Measurements from ENCODE around the gene SLC41A1.

The SLC41A1 gene

GRCh38 chr1:205817988-205818387 is 5.0 kb upstream of the SLC41A1 start:
- H2AFZ ChIP-seq (ENCODE audit: low read depth, low read length) = no peak overlapping the region
- no peak overlapping the region for H3K4ac ChIP-seq (ENCODE audit: low read depth in 1 of 2, low read length in 2 of 2)
- H3K14ac ChIP-seq (ENCODE audit: low read length in 2 of 2) = no peak overlapping the region
- no peak overlapping the region for H4K91ac ChIP-seq (ENCODE audit: low read length)
- H3K36me3 ChIP-seq (ENCODE audit: control insufficient read depth in 1 of 2, insufficient read depth in 2 of 2, low read depth in 1 of 2, low read length in 2 of 2) = no peaks in the 10 kb centered on the region
- no peak overlapping the region for H2AK5ac ChIP-seq (ENCODE audit: low read length, severe bottlenecking)
- no peak overlapping the region for H3K9ac ChIP-seq (ENCODE audit: low read length)
- no peak for DNase-seq
- no peak overlapping the region for H2BK12ac ChIP-seq (ENCODE audit: low read length in 2 of 2)
- peaks cover 3% of the 10 kb centered on the region for H3K79me1 ChIP-seq (replicated peaks; ENCODE audit: low read length, poor library complexity, severe bottlenecking)
- no peak overlapping the region for H2BK120ac ChIP-seq (ENCODE audit: low read depth, low read length)
- no peak overlapping the region for H3K27ac ChIP-seq (ENCODE audit: low read length, poor library complexity, severe bottlenecking)
- peaks cover 0 to 6% of the 10 kb centered on the region in 2 experiments for H3K27me3 ChIP-seq (ENCODE audit: control insufficient read depth in 1 of 2, insufficient read depth in 1 of 2, low read length in 2 of 2)
- peaks cover 5% of the 10 kb centered on the region for H3K4me1 ChIP-seq (ENCODE audit: control insufficient read depth, insufficient read depth, low read depth, low read length)
- H3K4me2 ChIP-seq (ENCODE audit: low read length, poor library complexity, severe bottlenecking) = no peak overlapping the region
- H3K4me3 ChIP-seq (ENCODE audit: insufficient read depth in 1 of 2, low read depth in 1 of 2, low read length in 2 of 2) = no peak overlapping the region
- 94% methylated on average over 3 of the region's 3 CpGs for WGBS
- no peak overlapping the region for H3K23ac ChIP-seq (ENCODE audit: low read length in 2 of 2)
- H2BK5ac ChIP-seq (ENCODE audit: low read depth, low read length, poor library complexity, severe bottlenecking) = no peak overlapping the region
- no peak overlapping the region for H3K18ac ChIP-seq (ENCODE audit: low read depth in 1 of 2, low read length in 2 of 2)
- no peak overlapping the region for H2BK15ac ChIP-seq (ENCODE audit: low read depth, poor library complexity, severe bottlenecking)
- no peaks in the 10 kb centered on the region for H3K9me3 ChIP-seq (ENCODE audit: control insufficient read depth, low read length)
- H4K8ac ChIP-seq (ENCODE audit: low read length) = no peak overlapping the region

GRCh38 chr1:205817364-205817763 is 4.4 kb upstream of the SLC41A1 start:
- Histone ChIP-seq H2BK15ac (ENCODE audit: low read depth, poor library complexity, severe bottlenecking) (no peak overlapping the region), H4K91ac (ENCODE audit: low read length) (no peak overlapping the region), H2BK5ac (ENCODE audit: low read depth, low read length, poor library complexity, severe bottlenecking) (no peak overlapping the region), H3K23ac (ENCODE audit: low read length in 2 of 2) (no peak overlapping the region), H3K4ac (ENCODE audit: low read depth in 1 of 2, low read length in 2 of 2) (no peak overlapping the region), H3K14ac (ENCODE audit: low read length in 2 of 2) (no peak overlapping the region), H3K4me3 (ENCODE audit: insufficient read depth in 1 of 2, low read depth in 1 of 2, low read length in 2 of 2) (no peak overlapping the region), H3K4me2 (ENCODE audit: low read length, poor library complexity, severe bottlenecking) (no peak overlapping the region), H4K8ac (ENCODE audit: low read length) (no peak overlapping the region), H3K4me1 (ENCODE audit: control insufficient read depth, insufficient read depth, low read depth, low read length) (peaks cover 5% of the 10 kb centered on the region), H2BK12ac (ENCODE audit: low read length in 2 of 2) (no peak overlapping the region), H3K27me3 (ENCODE audit: control insufficient read depth in 1 of 2, insufficient read depth in 1 of 2, low read length in 2 of 2) (peaks cover 0 to 6% of the 10 kb centered on the region in 2 experiments), H3K18ac (ENCODE audit: low read depth in 1 of 2, low read length in 2 of 2) (no peak overlapping the region), H2BK120ac (ENCODE audit: low read depth, low read length) (no peak overlapping the region), H3K27ac (ENCODE audit: low read length, poor library complexity, severe bottlenecking) (no peak overlapping the region), H3K9ac (ENCODE audit: low read length) (no peak overlapping the region), H2AK5ac (ENCODE audit: low read length, severe bottlenecking) (no peak overlapping the region), H2AFZ (ENCODE audit: low read depth, low read length) (no peak overlapping the region), H3K79me1 (replicated peaks; ENCODE audit: low read length, poor library complexity, severe bottlenecking) (peaks cover 3% of the 10 kb centered on the region), H3K36me3 (ENCODE audit: control insufficient read depth in 1 of 2, insufficient read depth in 2 of 2, low read depth in 1 of 2, low read length in 2 of 2) (no peaks in the 10 kb centered on the region), H3K9me3 (ENCODE audit: control insufficient read depth, low read length) (no peaks in the 10 kb centered on the region)
- DNase-seq = no peak
- 20% methylated on average over 1 of the region's 3 CpGs for WGBS

- no peak overlapping the region for H2BK5ac ChIP-seq (ENCODE audit: low read depth, low read length, poor library complexity, severe bottlenecking)
- no peak overlapping the region for H2BK120ac ChIP-seq (ENCODE audit: low read depth, low read length)
- H2AFZ ChIP-seq (ENCODE audit: low read depth, low read length) = peak overlapping the region; percentile 98
- peak overlapping the region in 1 of 2 experiments; percentile 67 for H3K18ac ChIP-seq (ENCODE audit: low read depth in 1 of 2, low read length in 2 of 2)
- no peak overlapping the region for H4K91ac ChIP-seq (ENCODE audit: low read length)
- peaks cover 26% of the 10 kb centered on the region for H3K79me1 ChIP-seq (replicated peaks; ENCODE audit: low read length, poor library complexity, severe bottlenecking)
- WGBS = 8% methylated on average over 13 of the region's 14 CpGs
- H3K27ac ChIP-seq (ENCODE audit: low read length, poor library complexity, severe bottlenecking) = no peak overlapping the region
- H4K8ac ChIP-seq (ENCODE audit: low read length) = peak overlapping the region; percentile 45
- peak overlapping the region in 1 of 2 experiments; percentile 15 for H2BK12ac ChIP-seq (ENCODE audit: low read length in 2 of 2)
- H3K4me1 ChIP-seq (ENCODE audit: control insufficient read depth, insufficient read depth, low read depth, low read length) = peaks cover 14% of the 10 kb centered on the region
- no peak overlapping the region for H3K4ac ChIP-seq (ENCODE audit: low read depth in 1 of 2, low read length in 2 of 2)
- no peak overlapping the region for H2AK5ac ChIP-seq (ENCODE audit: low read length, severe bottlenecking)
- H3K27me3 ChIP-seq (ENCODE audit: control insufficient read depth in 1 of 2, insufficient read depth in 1 of 2, low read length in 2 of 2) = peaks cover 0 to 6% of the 10 kb centered on the region in 2 experiments
- no peak overlapping the region for H2BK15ac ChIP-seq (ENCODE audit: low read depth, poor library complexity, severe bottlenecking)
- no peaks in the 10 kb centered on the region for H3K9me3 ChIP-seq (ENCODE audit: control insufficient read depth, low read length)
- H3K9ac ChIP-seq (ENCODE audit: low read length) = peak overlapping the region; percentile 86
- H3K4me3 ChIP-seq (ENCODE audit: insufficient read depth in 1 of 2, low read depth in 1 of 2, low read length in 2 of 2) = peak overlapping the region; percentile 81 to 91
- no peak overlapping the region for H3K23ac ChIP-seq (ENCODE audit: low read length in 2 of 2)
- H3K36me3 ChIP-seq (ENCODE audit: control insufficient read depth in 1 of 2, insufficient read depth in 2 of 2, low read depth in 1 of 2, low read length in 2 of 2) = peaks cover 12 to 17% of the 10 kb centered on the region in 2 experiments
- H3K4me2 ChIP-seq (ENCODE audit: low read length, poor library complexity, severe bottlenecking) = peak overlapping the region; percentile 81
- no peak for DNase-seq
- H3K14ac ChIP-seq (ENCODE audit: low read length in 2 of 2) = no peak overlapping the region
These were observed 709 bp upstream of the SLC41A1 start for GRCh38 chr1:205813755-205814058.

GRCh38 chr1:205812271-205812877 is 624 bp downstream of the SLC41A1 start:
- Histone ChIP-seq H3K23ac (ENCODE audit: low read length in 2 of 2) (peak overlapping the region in 1 of 2 experiments; percentile 56), H3K27me3 (ENCODE audit: control insufficient read depth in 1 of 2, insufficient read depth in 1 of 2, low read length in 2 of 2) (peaks cover 0 to 3% of the 10 kb centered on the region in 2 experiments), H4K8ac (ENCODE audit: low read length) (no peak overlapping the region), H3K27ac (ENCODE audit: low read length, poor library complexity, severe bottlenecking) (no peak overlapping the region), H2BK120ac (ENCODE audit: low read depth, low read length) (peak overlapping the region; percentile 50), H3K9me3 (ENCODE audit: control insufficient read depth, low read length) (no peaks in the 10 kb centered on the region), H3K4me3 (ENCODE audit: insufficient read depth in 1 of 2, low read depth in 1 of 2, low read length in 2 of 2) (peak overlapping the region; percentile 81 to 91), H3K79me1 (replicated peaks; ENCODE audit: low read length, poor library complexity, severe bottlenecking) (peaks cover 31% of the 10 kb centered on the region), H3K18ac (ENCODE audit: low read depth in 1 of 2, low read length in 2 of 2) (peak overlapping the region; percentile 70 to 95), H2BK12ac (ENCODE audit: low read length in 2 of 2) (no peak overlapping the region), H3K9ac (ENCODE audit: low read length) (peak overlapping the region; percentile 86), H2AK5ac (ENCODE audit: low read length, severe bottlenecking) (no peak overlapping the region), H3K4me1 (ENCODE audit: control insufficient read depth, insufficient read depth, low read depth, low read length) (peaks cover 16% of the 10 kb centered on the region), H3K4me2 (ENCODE audit: low read length, poor library complexity, severe bottlenecking) (peak overlapping the region; percentile 78), H2BK15ac (ENCODE audit: low read depth, poor library complexity, severe bottlenecking) (no peak overlapping the region), H3K14ac (ENCODE audit: low read length in 2 of 2) (no peak overlapping the region), H2AFZ (ENCODE audit: low read depth, low read length) (peak overlapping the region; percentile 94), H2BK5ac (ENCODE audit: low read depth, low read length, poor library complexity, severe bottlenecking) (peak overlapping the region; percentile 33), H3K36me3 (ENCODE audit: control insufficient read depth in 1 of 2, insufficient read depth in 2 of 2, low read depth in 1 of 2, low read length in 2 of 2) (peaks cover 14 to 17% of the 10 kb centered on the region in 2 experiments), H3K4ac (ENCODE audit: low read depth in 1 of 2, low read length in 2 of 2) (peak overlapping the region in 1 of 2 experiments; percentile 62), H4K91ac (ENCODE audit: low read length) (peak overlapping the region; percentile 52)
- peak; percentile 55 for DNase-seq
- under 1% methylated on average over 12 of the region's 16 CpGs for WGBS

Measured in mesenchymal stem cell (in vitro differentiated cells and primary cell).